ENCODE results near the gene GNAO1.

DNA sequence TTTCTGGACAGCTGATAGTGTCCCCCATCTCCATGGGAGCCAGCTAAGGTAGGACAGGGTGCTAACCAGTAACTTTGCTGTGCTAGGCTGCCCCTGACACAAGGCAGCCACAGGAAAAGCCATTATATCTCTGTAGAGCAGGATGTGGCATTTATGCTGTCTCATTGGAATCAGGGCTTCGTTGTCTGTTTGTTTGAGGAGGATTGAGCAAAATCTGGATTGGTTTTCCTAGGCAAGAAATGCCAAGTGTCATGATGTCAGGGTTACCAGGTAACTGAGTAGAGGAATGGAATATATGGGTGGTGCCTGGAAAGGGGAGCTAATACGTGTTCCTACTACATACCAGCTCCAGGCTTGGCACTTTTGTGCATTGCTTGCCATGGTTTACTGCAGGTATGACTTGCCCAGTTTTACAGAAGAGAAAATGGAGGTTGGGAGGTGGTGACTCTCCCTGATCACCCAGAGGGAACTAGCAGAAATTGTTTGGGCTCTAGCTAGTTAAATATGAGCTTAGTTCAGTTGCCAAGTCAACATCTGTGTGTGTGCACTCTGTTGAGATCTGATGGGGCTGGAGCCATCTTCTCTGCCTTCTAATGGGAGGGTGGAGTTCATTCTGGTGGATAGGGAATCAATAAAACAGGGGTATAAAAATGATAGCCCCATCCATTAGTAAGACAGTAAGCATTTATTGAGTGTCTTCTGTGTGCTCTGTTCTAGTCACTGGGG is 33.9 kb downstream of the GNAO1 start:
- TF ChIP-seq, protein P1, sequence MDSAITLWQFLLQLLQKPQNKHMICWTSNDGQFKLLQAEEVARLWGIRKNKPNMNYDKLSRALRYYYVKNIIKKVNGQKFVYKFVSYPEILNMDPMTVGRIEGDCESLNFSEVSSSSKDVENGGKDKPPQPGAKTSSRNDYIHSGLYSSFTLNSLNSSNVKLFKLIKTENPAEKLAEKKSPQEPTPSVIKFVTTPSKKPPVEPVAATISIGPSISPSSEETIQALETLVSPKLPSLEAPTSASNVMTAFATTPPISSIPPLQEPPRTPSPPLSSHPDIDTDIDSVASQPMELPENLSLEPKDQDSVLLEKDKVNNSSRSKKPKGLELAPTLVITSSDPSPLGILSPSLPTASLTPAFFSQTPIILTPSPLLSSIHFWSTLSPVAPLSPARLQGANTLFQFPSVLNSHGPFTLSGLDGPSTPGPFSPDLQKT (IDR thresholded peaks at IDR 0.05; ENCODE audit: borderline replicate concordance, low read depth, low read length) = no peak
- TF ChIP-seq, protein P2, sequence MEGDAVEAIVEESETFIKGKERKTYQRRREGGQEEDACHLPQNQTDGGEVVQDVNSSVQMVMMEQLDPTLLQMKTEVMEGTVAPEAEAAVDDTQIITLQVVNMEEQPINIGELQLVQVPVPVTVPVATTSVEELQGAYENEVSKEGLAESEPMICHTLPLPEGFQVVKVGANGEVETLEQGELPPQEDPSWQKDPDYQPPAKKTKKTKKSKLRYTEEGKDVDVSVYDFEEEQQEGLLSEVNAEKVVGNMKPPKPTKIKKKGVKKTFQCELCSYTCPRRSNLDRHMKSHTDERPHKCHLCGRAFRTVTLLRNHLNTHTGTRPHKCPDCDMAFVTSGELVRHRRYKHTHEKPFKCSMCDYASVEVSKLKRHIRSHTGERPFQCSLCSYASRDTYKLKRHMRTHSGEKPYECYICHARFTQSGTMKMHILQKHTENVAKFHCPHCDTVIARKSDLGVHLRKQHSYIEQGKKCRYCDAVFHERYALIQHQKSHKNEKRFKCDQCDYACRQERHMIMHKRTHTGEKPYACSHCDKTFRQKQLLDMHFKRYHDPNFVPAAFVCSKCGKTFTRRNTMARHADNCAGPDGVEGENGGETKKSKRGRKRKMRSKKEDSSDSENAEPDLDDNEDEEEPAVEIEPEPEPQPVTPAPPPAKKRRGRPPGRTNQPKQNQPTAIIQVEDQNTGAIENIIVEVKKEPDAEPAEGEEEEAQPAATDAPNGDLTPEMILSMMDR (tag by site-specific recombination; IDR thresholded peaks at IDR 0.05) = no peak
- TF ChIP-seq, protein P3, sequence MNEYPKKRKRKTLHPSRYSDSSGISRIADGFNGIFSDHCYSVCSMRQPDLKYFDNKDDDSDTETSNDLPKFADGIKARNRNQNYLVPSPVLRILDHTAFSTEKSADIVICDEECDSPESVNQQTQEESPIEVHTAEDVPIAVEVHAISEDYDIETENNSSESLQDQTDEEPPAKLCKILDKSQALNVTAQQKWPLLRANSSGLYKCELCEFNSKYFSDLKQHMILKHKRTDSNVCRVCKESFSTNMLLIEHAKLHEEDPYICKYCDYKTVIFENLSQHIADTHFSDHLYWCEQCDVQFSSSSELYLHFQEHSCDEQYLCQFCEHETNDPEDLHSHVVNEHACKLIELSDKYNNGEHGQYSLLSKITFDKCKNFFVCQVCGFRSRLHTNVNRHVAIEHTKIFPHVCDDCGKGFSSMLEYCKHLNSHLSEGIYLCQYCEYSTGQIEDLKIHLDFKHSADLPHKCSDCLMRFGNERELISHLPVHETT (tag by site-specific recombination; IDR thresholded peaks at IDR 0.05) = no peak
- TF ChIP-seq ZBTB8A (tag by site-specific recombination; IDR thresholded peaks at IDR 0.05) (no peak), YY1 (tag by site-specific recombination; IDR thresholded peaks at IDR 0.05) (no peak), ZNF274 (IDR thresholded peaks at IDR 0.05; ENCODE audit: low read length) (no peak), ZNF274 (tag by site-specific recombination; IDR thresholded peaks at IDR 0.05; ENCODE audit: borderline replicate concordance) (no peak), ZBTB21 (tag by site-specific recombination; IDR thresholded peaks at IDR 0.05) (no peak), SETDB1 (IDR thresholded peaks at IDR 0.05; ENCODE audit: insufficient read length, low read length) (no peak), ZNF423 (tag by site-specific recombination; IDR thresholded peaks at IDR 0.05) (no peak)
- TF ChIP-seq, protein P4, sequence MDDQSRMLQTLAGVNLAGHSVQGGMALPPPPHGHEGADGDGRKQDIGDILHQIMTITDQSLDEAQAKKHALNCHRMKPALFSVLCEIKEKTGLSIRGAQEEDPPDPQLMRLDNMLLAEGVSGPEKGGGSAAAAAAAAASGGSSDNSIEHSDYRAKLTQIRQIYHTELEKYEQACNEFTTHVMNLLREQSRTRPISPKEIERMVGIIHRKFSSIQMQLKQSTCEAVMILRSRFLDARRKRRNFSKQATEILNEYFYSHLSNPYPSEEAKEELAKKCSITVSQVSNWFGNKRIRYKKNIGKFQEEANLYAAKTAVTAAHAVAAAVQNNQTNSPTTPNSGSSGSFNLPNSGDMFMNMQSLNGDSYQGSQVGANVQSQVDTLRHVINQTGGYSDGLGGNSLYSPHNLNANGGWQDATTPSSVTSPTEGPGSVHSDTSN (CRISPR knock-in tag; IDR thresholded peaks at IDR 0.05) = no peak
- TF ChIP-seq, protein P5, sequence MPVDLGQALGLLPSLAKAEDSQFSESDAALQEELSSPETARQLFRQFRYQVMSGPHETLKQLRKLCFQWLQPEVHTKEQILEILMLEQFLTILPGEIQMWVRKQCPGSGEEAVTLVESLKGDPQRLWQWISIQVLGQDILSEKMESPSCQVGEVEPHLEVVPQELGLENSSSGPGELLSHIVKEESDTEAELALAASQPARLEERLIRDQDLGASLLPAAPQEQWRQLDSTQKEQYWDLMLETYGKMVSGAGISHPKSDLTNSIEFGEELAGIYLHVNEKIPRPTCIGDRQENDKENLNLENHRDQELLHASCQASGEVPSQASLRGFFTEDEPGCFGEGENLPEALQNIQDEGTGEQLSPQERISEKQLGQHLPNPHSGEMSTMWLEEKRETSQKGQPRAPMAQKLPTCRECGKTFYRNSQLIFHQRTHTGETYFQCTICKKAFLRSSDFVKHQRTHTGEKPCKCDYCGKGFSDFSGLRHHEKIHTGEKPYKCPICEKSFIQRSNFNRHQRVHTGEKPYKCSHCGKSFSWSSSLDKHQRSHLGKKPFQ (tag by site-specific recombination; IDR thresholded peaks at IDR 0.05) = no peak
- TF ChIP-seq, protein P6, sequence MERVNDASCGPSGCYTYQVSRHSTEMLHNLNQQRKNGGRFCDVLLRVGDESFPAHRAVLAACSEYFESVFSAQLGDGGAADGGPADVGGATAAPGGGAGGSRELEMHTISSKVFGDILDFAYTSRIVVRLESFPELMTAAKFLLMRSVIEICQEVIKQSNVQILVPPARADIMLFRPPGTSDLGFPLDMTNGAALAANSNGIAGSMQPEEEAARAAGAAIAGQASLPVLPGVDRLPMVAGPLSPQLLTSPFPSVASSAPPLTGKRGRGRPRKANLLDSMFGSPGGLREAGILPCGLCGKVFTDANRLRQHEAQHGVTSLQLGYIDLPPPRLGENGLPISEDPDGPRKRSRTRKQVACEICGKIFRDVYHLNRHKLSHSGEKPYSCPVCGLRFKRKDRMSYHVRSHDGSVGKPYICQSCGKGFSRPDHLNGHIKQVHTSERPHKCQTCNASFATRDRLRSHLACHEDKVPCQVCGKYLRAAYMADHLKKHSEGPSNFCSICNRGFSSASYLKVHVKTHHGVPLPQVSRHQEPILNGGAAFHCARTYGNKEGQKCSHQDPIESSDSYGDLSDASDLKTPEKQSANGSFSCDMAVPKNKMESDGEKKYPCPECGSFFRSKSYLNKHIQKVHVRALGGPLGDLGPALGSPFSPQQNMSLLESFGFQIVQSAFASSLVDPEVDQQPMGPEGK (tag by site-specific recombination; IDR thresholded peaks at IDR 0.05) = no peak

Measured in HEK293 (cell line).